GM18907 (cell line): ENCODE results near the gene TCP11.

Source experiments
- ATAC-seq: cut with Tn5 transposase; IDR thresholded peaks from one replicate; pipeline ENCODE4 v1.9.1; 2021; ENCODE audit warnings: mild to moderate bottlenecking, moderate library complexity; ENCODE audit not compliant: unreplicated experiment

TCP11 gene

DNA sequence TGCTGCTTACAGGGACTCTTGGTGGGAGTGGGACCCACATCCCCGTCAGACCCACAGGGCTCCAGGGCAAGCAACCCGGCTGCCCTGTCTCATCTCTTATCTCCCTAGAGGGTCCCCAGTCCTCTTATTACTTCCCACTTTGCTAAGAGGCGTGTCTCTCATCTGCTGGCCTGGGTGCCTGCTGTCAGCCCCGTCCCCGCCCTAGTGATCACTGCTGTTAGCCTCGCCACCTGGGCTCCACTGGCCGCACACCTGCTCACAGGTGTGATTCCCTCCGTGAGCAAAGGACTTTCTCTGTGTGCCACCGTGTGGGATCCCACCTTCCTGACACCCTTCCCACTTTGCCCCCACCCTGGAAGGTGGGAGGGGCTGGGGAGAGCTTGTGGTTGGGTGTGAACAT, 57.6 kb downstream of the TCP11 start:
- no peak for ATAC-seq

DNA sequence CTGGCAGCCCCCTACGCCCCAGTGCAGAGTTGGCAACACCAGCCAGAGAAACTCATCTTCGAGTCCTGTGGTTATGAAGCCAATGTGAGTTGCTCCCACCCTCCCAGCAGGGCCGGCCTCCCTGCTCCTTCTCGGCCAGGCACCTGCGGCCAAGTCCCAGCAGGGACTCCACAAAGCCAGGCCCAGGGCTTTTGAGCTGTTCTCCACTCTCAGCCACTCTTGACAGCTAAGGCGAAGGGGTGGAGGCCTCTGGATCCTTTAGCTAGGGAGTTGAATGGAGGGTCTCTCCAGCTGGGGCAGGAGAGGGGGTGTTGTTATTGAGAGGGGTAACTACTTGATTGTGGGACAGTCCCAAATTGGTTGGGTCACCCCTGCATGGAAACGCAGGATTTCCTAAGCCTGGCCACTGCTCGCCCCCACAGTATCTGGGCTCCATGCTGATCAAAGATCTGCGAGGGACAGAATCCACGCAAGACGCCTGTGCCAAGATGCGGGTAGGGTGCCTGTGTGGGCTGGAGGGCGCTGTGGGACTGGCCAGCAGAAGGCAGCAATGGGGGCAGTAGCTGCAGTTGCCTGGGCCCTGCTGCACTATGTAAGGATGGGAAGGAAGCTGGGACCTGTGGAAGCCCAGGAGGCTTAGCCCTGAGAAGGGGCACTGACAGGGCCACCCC, 58.3 kb downstream of the TCP11 start:
- ATAC-seq: no peak

DNA sequence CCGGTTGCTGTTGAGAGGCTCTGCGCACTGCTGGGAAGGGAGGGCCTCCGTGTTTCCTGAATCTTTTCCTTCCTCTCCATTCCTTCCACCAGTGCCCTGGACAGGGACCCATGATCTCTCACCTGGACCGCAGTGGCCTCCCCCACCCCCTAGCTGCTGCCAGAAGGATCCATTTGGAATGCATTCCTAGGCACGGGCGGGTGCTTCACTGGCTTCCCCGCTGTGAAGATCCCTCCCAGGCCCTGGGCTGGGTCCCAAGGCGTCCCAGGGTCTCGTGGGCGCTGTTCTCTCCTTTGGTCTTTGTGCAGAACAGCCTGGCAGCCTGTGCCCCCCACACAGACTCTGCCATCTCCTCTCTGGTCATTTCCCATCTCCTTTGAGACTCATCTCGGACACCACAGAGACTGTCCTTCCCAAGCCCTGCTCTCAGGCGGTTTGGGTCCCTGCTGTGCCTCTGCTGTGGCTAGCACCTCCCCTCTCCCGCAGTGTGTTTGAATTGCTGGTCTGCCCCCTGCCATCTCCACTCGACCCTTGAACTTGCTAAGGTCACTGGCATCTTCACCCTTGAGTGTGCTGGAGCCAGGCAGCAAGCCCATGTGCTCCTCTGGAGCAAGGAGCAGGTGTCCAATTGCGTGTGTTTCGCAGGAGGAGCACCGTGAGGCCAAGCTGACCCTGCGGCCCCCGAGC, 59.0 kb downstream of the TCP11 start:
- no peak for ATAC-seq

DNA sequence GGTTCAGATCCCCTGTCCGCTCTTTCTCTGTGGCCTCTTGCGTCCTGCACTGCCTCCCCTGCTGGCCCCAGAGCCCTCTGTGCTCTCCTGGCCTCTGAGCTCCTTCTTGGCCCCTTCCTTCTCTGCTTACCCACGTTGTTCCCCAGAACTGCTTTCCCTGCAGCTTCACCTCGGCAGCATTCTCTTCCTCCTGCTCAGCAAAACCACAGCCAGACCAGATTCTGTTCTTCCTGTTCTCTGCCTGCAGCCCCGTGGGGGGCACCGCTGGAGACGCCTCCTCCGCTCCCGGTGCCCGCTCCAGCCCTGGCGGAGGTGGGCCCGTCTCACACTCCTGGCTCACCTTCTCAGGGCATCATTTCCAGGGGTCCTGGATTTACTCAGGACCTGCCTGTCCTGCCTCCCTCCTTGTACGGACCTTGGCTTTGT, 59.7 kb downstream of the TCP11 start:
- ATAC-seq: no peak

DNA sequence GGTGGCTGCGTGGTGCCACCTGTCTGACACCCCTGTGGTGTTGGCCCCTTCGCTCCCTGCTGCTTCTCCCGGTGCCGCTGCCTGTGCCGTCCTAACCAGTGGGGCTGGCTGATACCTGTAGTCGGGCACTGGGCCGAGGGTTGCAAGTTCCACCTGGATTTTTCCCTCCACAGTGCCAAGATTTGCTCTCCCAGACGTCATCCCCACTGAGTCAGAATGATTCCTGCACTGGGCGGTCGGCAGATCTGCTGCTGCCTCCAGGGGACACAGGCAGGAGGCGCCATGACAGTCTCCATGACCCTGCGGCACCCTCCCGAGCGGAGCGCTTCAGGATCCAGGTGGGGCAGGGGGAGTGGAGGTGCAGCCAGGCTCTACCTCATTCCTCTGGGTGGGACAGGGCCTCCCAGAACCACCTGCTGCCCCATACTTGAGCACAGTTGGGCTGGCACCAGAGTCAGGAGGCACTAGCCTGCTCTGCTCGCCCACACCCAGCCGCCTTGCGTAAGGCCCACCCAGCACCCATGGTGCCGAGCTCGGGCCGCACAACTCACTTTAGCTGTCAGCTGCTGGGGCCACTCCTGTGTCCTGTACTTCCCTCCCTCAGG, 60.2 kb downstream of the TCP11 start:
- no peak for ATAC-seq

DNA sequence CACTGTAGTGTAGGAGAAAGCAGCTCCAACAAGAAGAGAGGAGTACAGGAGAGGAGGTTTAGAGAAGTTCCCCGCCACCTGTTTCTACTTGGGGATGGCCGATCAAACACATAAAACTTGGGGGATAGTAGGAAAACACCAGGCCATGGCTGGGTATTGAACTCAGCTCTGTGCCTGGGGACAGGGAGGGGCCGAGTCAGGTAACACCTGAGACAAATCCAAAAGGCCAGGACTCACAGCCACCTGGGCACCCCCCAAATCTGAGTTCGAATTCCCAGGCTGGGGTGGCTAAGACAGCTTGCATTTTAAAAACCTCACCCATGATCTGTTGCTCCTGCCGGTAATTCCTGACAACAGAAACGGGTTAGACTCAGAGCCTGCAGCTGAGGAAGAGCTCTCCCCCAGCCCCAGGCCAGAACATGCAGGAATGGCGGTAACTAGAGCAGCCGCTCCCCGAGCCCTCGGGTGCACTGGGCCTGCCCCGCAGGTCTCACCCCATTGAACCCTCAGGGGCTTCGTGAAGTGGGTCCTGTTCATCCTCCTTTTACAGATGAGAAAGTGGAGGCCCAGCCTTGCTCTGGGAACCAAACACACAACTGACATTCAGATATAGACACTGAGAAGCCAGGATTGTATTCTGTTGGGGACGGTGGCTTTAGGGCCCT, 61.0 kb downstream of the TCP11 start:
- ATAC-seq: no peak

DNA sequence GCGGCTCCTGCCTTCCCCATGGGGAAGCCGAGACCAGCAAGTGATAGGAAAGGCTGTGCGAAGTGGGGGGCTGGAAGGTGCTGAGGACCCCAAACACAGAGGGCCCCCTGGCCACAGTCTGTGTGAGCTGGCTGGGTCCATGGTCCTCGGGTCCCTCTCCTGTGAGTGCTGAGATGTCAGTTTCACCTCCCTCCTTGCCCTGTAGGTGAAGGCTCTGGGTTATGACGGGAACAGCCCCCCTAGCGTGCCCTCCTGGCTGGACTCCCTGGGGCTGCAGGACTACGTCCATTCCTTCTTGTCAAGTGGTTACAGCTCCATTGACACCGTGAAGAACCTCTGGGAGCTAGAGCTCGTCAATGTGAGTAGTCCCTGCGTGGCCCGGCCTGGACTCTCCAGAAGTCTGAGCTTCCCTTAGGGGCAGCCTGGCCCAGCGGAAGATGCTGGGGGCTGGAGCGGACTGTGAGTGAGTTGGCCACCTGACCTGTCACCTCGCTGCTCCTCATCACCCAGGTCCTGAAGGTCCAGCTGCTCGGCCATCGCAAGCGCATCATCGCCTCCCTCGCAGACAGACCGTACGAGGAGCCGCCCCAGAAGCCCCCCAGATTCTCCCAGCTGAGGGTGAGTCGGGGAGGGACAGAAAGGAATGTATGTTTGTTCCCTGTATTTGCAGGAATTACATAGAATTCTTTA, 61.7 kb downstream of the TCP11 start:
- ATAC-seq: no peak

DNA sequence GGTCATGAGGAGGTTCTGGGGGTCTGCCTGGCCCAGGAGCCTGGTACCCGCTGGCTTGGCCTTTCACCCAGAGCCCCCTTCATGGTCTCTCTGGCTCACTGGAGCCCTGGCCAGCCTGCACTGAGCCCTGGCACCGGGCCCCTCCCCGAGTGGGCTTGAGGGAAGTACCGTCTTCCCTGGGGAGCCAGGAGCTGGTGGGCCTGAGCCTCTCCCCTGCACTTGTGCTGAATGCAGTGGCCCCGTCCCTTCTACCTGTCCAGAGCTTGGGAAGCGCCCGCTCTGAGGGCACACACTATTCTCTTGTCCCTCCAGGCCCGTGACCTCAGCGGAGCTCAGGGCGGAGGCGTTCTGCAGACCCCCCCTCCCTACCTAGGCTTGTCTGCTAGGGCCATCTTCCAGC, 62.2 kb downstream of the TCP11 start:
- ATAC-seq: no peak

DNA sequence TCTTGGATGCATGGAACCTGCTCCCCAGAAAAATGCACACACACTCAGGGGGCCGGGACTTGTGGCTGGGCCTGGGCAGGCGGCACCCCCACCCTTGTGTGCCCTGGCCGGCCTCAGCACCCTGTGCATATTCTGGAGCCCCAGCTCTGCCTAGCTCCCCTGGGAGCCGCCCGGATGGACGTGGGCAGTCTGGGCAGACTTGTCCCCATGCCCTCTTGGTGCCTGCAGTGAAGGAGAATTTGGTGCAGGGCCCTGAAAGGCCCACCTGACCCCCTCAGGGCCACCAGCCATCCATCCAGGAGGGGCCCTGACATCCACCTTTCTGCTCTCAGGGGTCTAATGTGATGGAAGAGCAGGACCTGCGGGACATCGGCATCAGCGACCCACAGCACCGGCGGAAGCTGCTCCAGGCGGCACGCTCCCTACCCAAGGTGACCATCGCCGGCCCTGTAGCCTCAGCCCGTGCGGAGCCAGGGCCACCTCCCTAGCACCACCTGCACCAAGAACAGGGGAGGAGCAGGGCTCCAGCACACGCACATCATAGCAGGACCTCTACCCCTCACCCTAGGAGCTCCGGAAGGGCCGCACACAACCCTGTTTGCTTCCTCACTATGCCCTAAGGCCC, 62.8 kb downstream of the TCP11 start:
- no peak for ATAC-seq

DNA sequence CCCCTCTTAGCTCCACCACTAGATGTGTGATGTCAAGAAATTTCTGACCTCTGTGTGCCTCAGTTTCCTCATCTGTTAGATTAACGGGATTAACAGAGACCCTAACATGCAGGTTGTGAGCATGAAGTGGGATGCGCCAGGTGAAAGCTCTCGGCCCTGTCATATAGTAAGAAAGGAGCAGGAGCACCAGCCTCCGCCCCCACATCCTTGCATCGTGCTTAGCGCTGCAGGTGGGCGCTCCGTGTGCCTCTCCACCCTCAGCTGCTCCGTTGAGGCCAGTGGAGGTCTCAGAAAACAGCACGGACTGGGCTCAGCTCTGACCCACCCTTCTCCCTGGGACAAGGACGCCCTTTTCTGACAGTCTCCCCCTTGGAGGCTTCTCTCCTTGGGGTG, 63.4 kb downstream of the TCP11 start:
- no peak for ATAC-seq

DNA sequence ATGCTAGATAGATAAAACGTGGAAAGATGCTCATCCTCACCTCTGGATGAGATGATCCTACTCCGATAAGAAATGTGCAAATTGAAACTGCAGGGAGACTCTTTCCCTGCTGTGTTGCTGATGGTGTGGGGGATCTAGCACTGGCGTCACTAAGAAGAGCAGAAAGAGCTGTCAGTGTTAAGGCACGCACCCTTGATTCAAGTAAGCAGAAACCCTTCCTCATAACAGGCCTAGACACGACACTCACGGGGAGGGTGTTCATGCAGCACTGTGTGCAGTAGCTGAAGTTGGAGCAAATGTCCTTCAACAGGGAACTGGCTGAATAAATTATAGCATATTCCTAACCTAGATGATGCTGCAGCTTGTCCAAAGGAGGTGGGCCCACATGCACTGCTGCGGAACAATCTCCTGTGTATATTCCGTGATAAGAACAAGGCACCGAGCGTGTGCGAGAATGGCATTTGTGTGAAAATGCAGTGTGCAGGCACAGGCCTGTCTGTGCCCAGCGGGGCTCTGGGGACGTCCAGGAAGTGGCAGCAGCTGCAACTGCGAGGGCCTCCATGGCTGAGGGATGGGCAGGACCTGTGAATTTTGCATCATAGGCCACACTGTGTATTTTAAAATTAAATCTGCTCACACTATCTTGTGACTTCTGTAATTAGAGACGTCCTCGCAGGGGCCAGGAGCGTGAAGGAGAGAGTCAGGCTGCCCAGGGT, 64.0 kb downstream of the TCP11 start:
- ATAC-seq: no peak

DNA sequence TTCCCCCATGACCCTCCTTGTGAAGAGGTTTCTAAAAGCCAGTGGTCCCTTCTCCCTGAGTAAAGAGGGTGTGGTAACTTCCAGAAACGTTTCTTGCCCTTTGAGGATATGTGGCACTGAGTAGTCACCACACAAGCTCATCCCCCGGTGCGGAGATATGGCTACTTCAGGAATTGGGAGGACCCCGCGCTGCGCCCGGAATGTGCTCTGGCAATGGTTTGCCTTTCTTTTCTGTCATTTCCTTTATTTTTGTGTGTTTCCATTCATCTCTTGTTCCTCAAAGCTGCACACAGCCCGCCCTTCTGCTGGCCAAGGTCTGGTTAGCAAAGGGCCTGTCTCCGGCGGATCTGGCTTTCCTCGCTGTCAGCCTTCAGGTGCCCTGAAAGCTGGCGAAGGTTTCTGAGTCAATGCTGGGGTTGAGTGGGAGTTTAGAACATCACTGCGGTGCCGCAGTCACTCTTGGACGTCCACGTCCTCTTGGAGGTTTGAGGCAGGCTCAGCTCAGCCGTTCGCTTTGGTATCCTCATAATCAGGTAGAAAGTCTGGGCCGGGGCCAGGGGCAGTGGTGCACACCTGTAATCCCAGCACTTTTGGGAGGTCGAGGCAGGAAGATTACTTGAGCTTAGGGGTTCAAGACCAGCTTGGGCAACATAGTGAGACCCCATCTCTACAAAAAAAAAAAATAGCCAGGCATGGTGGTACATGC, 67.2 kb downstream of the TCP11 start:
- no peak for ATAC-seq

DNA sequence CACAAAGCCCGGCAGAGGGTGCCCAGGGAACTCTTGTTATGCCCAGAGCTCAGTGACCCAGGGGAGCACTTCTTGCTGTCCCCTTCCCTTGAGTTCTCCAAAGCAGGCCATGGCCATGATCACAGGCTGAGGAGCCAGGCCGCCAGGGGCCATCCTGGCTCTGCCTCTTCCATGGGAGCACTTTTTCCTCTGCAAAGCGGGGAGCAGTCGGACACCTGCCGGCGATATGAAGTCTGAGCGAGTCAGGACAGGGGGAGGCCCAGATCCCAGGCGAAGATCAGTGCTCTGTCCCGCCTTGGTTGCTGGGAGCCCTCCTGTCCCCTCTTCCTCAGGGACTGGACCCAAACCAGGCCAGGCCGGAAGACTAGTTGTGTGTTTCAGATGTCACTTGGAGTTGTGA, 67.9 kb downstream of the TCP11 start:
- ATAC-seq: no peak

DNA sequence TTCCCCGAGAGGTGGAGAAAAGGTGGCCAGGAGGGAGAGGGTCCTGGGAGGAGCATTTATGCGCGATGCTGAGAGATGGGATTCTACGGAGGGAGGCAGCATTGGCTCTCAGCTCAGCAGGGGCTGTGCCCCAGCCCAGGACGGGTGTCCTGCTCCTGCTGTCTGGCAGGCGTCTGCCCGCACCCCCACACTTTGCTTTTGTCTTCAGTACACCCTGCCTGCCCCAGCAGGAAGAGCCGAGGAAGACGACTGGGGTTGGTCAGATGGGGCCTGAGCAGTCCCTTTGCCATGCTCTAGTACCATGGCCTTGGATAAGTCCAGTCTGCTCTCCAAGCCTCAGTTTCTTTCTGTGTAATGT, 68.5 kb downstream of the TCP11 start:
- no peak for ATAC-seq

DNA sequence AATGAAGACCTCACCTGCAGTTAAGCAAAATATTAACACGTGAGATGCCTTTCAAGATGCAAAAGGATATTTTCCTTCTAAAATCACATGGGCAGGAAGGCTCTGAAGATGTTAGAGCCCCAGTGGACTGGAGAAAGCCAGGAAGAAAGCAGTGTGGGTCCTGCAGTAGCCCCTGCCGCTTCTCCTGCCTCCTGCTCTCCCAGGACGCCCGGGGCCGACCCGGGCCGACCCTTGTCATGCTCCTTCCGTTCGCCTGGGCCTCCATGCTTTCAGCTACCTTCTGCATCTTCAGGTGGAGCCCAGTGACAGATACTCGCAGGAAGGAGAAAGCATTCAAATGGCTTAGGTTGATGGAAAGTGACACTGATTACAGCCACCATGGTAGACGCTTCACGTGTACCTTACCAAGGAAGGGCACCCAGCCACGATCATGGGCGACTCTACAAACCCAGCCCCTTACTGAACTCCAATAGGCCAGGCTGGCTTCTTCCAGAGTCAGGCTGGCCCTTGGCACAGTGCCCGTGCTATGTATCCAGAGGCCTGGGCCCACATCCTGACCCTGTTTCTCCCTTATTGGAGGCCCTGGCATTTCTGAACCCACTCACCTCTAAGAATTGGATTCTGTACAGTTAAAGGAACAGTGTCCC, 69.0 kb downstream of the TCP11 start:
- ATAC-seq: no peak

DNA sequence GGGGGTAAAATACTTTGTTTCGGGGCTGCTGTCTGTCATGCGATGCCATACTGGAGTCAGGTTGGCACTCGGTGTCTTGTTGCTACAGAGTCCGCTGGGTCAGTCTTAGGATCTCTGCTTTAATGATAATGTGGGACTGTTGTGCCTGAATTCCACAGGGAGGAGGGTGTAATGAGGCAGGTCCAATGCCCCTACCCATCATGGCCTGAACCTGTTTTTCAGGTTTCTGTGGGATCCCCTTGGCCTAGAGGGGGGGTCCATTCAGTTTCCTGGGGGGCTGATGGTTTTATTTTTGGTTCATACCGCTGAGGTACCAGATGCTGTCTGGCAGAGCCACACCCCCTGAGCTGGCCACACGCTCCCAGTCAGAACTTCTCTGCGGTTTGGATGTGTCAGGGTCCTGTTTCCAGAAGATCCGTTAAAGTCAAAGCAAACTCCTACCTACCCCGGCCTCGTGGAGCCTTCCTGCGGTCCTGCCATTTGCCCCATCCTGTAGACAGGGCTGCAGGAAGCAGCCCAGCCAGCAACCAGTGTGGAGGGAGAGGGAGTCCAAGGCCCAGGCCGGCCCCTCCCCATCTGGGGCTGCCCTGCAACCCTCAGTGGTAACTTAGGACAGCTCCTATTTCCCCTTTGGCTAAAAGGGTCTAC, 69.7 kb downstream of the TCP11 start:
- ATAC-seq: no peak

DNA sequence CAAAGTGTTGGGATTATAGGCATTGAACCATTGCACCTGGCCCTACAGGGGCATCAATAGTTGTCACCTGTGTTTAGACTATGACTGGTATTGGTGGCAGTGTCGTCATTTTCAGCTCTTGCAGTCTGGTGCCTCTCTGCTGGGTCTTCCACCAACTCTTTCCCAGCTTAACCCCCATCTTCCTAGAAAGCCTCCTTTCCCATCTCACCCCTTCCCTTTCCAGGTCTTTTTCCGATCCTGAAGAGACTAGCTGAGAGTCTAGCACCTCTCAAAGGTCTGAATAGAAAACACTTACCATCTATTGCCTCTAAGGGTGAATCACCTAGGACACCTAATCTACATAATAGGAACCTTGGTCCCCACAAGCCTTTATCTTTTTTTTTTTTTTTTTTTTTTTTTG, 71.0 kb downstream of the TCP11 start:
- ATAC-seq: no peak

DNA sequence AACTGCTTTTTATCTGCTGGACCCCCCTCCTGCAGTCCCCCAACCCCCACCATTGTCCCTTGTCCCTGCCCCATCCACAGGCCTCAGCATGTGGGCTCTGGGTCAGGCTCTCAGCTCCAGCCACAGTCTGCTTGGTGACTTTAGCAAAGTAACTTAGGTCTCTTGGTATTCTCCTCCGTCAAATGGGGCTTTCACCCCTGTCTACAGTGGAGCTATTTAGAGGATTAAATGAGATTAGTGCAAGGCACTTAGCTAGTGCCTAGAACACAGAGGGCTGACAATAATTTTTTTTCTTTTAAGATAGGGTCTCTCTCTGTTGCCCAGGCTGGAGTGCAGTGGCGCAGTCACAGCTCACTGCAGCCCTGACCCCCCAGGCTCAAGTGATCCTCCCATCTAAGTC, 71.9 kb downstream of the TCP11 start:
- ATAC-seq: no peak

DNA sequence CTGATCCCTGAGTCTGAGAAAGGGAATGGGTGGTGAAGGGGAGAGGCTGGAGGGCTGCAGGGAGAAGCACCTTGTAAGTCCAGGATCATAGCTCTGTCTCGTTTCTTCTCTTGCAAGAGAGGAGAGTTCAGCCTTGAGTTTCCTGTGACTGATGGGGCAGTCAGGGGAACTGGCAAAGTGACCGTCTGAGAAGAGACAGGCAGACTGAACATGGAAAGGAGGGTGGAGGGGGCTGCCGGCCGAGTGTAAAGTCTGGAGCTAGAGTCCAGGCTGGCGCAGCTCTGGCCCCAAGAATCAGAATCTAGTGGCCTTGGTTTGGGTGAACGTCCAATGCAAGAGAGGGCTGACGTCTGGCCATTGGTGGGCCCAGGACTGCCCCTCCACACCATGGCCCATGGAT, 72.5 kb downstream of the TCP11 start:
- no peak for ATAC-seq
